Progenitor cell of endocrine pancreas (in vitro differentiated cells): Measurements from ENCODE around the gene NRXN2. TPM values are rescaled to one million over a fixed set of nuclear protein-coding genes. Genes with fewer than 3 reads are reported as not detected.

Experiments used
- DNase-seq: peaks from one replicate; pipeline ENCODE4 v3.0.0; 2021; ENCODE audit warnings: low spot score; ENCODE audit not compliant: unreplicated experiment
- H3K27ac Mint-ChIP-seq: 2 replicates; pipeline ENCODE4 v1.8.0; 2021; ENCODE audit warnings: mild to moderate bottlenecking, moderate library complexity, mixed read lengths
- H3K27me3 Mint-ChIP-seq: 2 replicates; pipeline ENCODE4 v1.8.0; 2021; ENCODE audit warnings: mixed read lengths
- H3K36me3 Mint-ChIP-seq: 2 replicates; pipeline ENCODE4 v1.8.0; 2022; ENCODE audit warnings: mixed read lengths; ENCODE audit not compliant: insufficient read depth
- H3K4me1 Mint-ChIP-seq: 2 replicates; pipeline ENCODE4 v1.8.0; 2021; ENCODE audit warnings: low read depth, mixed read lengths
- H3K4me3 Mint-ChIP-seq: 2 replicates; pipeline ENCODE4 v1.8.0; 2021; ENCODE audit warnings: low read depth, mild to moderate bottlenecking, moderate library complexity, mixed read lengths
- H3K9me3 Mint-ChIP-seq: 2 replicates; pipeline ENCODE4 v1.8.0; 2021; ENCODE audit warnings: low read depth, mixed read lengths
- CTCF ChIP-seq: fragments of 200-600 bp; sonication (generic); IDR thresholded peaks from one replicate; pipeline ENCODE4 v1.5.0; 2021; ENCODE audit warnings: antibody characterized with exemption, mild to moderate bottlenecking; ENCODE audit not compliant: unreplicated experiment
- total RNA-seq: library from RNA; stranded (reverse); gene quantifications from 2 replicates; pipeline ENCODE4 v1.2.1, GENCODE V29; 2021

The NRXN2 gene
- total RNA-seq, 1 donor from 2014 or later: 0.17 TPM

DNA sequence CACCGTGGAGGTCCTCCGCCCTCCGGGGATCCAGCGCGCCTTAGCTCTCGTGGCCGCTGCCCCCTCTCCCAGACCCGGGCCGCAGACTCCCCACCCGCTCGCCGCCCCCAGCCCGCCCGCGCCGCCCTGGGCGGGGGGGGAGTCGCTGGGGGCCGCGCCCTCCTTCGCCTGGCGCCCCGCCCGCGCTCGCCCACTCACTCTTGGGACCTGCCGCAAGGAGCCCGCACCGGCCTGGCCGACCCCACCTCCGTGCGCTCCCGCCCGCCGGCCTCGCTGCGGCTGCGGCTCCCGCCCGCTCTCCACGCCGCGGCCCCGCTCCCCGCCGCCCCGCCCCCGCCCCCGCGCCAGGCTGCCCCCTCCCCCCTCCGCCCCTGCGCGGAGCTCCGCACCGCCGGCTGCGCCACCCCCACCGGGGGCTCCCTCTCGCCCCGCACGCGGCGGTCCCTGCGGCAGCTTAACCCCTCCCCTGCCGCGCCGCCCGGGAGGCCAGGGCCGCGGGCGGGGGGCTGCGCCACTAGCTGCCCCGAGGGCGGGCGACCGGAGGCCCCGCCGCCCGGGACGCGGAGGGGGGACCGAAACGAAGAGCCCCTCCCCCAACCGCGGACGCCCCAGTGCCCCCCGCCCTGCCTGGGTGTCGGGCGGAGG is 21.7 kb upstream of the NRXN2 start:
- peaks cover 8% of the 10 kb centered on the region for H3K4me1 Mint-ChIP-seq
- H3K36me3 Mint-ChIP-seq: no peaks in the 10 kb centered on the region
- H3K27me3 Mint-ChIP-seq: peaks cover 63% of the 10 kb centered on the region
- TF ChIP-seq CTCF: no peak
- no peaks in the 10 kb centered on the region for H3K9me3 Mint-ChIP-seq
- no peak overlapping the region for H3K4me3 Mint-ChIP-seq
- H3K27ac Mint-ChIP-seq: no peak overlapping the region
- DNase-seq: no peak

DNA sequence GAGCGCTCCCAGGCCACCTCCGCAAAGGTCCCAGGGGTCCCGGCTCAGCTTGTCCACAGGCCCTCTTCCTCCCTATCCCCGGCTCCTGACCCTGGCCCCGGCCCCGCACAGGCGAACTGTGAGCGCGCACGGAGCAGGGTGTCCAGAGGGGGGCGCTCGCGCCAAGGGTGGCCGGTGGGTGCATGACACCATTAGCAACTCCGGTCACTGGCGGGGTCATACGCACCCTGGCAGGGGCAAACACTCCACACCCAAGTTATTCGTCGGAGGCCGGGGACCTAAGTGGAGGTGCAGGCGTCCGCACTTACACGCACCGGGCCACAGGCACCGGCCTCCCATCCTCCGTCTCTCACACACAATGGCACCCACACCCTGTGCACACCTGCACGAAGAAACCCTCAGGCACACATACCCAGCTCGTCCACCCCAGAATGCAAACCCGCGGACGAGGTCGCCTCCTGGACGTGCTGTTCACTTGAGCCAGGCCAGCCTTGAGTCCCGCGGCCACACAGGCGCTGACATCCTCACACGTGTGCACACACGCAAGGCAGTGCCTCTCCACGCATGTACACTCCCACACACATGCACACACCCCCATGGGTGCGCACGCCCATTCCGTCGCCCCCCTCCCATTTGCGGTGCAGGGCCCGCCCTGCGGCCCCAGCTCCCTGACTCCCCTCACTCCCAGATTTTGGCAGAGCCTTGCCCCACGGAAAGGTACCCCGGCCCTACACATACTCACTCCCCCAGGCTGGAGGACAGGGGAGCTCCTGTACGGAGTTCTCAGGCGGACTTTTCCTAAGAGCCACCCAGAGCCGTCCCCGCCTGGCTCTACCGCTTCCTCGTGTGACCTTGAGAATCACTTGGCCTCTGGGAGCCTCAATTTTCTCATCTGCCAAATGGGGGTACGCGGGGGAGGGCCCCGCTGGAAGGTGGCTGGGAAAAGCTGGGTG is 20.9 kb upstream of the NRXN2 start, which contains the start of gene RASGRP2:
Gene RASGRP2 (minus strand): TSS at position 552 of the 953 bp plus-strand sequence. CDS start 1,276 bp downstream, outside the sequence.
- Mint-ChIP-seq H3K4me1 (peaks cover 8% of the 10 kb centered on the region), H3K27ac (no peak within 1 kb of the TSS), H3K36me3 (no peaks in the 10 kb centered on the region), H3K4me3 (peak within 1 kb of the TSS; percentile 41), H3K9me3 (no peaks in the 10 kb centered on the region), H3K27me3 (peaks cover 70% of the 10 kb centered on the region)
- no peak for DNase-seq
- peak; percentile 53 for TF ChIP-seq CTCF

DNA sequence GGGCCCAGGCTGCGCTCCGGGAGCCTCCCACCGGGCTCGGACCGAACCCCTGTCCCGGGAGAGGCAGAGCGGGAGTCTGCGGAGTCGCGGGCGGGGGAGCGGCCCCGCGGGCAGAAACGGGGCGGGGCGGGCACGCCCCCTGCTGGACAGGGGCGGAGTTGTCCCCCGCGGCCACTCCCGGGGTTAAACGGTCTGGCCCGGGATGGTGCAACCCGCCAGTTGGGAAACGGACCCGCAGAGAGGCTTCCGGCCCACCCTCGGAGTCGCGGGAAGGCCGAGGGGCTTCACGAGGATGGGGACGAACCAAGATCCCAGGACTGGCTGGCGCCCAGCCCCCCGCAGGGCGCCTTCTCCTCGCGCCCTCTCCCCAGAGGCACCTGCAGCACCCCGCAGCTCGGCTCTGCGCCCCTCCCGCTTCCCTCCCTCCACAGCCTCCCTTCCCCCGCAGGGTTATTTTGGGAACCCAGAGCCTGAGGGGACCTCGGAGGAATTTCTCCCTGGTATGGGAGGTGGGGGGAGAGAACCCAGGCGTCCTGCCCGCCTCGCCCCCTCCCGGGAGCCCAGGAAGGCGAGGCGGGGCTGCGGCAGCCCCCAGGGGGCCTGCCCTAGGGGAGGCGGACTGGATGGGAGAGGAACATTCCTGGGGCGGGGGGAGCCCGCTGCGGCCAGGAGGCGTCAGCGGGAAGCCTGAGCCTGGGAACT is 20.0 kb upstream of the NRXN2 start:
- Mint-ChIP-seq H3K27me3 (peaks cover 68% of the 10 kb centered on the region), H3K36me3 (no peaks in the 10 kb centered on the region), H3K4me1 (peaks cover 8% of the 10 kb centered on the region), H3K9me3 (no peaks in the 10 kb centered on the region), H3K4me3 (no peak overlapping the region), H3K27ac (no peak overlapping the region)
- peak; percentile 55 for DNase-seq
- peak; percentile 81 for TF ChIP-seq CTCF

- no peak for DNase-seq
- TF ChIP-seq CTCF: no peak
Observed at GRCh38 chr11:64742087-64742888, 19.3 kb upstream of the NRXN2 start.

More at GRCh38 chr11:64742087-64742888, 19.3 kb upstream of the NRXN2 start:
- Mint-ChIP-seq H3K27me3 (peaks cover 63% of the 10 kb centered on the region), H3K4me1 (peaks cover 8% of the 10 kb centered on the region), H3K9me3 (no peaks in the 10 kb centered on the region), H3K36me3 (no peaks in the 10 kb centered on the region), H3K27ac (no peak overlapping the region), H3K4me3 (no peak overlapping the region)
